ENCODE measurements around the gene SPINT2. TPM values are rescaled to one million over a fixed set of nuclear protein-coding genes. Genes with fewer than 3 reads are reported as not detected.
A peak's percentile ranks its signal among the peaks of the same experiment; 100 is the strongest.
"Not testable (repeated sequence)": the region's sequence is repeated elsewhere in the genome, so short reads cannot be mapped to it uniquely, and the experiment has no call there.

SPINT2 gene
- total RNA-seq, result 52.0 TPM
- 125 TPM for polyA plus RNA-seq

DNA sequence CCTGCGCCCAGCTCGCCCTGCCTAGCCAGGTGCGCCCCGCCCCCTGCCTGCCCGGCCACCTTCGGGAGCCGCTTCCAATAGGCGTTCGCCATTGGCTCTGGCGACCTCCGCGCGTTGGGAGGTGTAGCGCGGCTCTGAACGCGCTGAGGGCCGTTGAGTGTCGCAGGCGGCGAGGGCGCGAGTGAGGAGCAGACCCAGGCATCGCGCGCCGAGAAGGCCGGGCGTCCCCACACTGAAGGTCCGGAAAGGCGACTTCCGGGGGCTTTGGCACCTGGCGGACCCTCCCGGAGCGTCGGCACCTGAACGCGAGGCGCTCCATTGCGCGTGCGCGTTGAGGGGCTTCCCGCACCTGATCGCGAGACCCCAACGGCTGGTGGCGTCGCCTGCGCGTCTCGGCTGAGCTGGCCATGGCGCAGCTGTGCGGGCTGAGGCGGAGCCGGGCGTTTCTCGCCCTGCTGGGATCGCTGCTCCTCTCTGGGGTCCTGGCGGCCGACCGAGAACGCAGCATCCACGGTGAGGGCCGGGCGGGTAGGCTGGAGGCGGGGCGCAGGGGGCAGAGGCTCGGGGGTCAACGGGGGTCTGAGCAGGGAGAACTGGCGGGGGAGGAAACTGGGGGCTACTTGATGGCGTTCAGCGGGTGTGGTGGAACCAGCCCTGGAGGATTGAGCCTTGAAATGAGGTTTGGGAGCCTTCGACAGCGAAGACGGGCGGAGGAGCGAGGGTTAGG is at the start of gene SPINT2:
Gene SPINT2 (plus strand): TSS at position 88 of the 727 bp plus-strand sequence. CDS start 320 bp downstream, at position 408.
- Histone ChIP-seq H3K27ac (ENCODE audit: low read depth) (peak within 1 kb of the TSS; percentile 73), H3K36me3 (ENCODE audit: insufficient read depth) (no peaks in the 10 kb centered on the region), H3K4me3 (ENCODE audit: low read depth, low read length) (peak within 1 kb of the TSS; percentile 41), H3K4me1 (ENCODE audit: insufficient read depth) (no peaks in the 10 kb centered on the region)
- WGBS, result 8% methylated on average over 78 of the region's 78 CpGs
- no peak for DNase-seq (ENCODE audit: extremely low spot score)

DNA sequence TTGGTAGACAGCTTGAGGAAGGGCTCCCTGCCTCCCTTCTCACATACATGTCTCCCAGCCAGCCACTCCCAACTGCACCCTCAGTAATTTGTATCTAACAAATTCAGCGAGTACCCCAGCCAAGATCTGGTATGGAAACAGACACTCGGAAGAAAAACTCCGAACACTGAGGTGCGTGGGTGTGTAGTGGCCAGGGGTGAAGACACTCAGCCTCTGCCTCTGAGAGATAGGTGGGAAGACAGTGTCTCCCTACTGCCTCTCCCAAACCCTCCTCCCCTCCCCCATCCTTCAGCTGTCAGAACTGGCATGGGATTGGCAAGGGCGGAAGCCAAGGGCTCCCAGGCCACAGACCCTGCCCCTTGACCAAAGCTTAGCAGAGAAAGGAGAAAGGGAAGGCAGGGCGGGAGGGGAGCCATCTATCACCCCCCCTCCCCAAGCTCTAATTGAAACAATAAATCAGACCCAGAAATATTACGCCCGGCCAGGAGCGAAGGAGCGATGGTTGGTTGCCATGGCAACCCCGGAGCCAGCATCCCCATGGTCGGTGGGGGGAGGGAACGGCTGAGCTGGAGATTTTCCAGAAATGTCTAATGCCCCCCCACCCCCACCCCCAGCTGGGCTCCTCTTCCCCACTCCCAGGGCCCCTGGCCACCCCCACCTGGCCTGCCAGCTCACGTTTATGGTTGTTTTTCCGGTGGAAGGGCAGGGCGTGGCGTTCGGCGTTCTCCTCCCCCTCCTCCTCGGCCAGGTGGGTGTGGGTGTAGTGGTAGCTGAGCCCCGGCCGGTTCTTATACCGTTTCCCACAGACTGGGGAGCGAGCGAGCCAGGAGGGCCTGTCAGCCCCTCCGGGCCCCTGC is 47.4 kb upstream of the SPINT2 start:
- no peak for DNase-seq (ENCODE audit: extremely low spot score)
- H3K36me3 ChIP-seq (ENCODE audit: insufficient read depth), result no peaks in the 10 kb centered on the region
- H3K4me1 ChIP-seq (ENCODE audit: insufficient read depth), result no peaks in the 10 kb centered on the region
- 56% methylated on average over 26 of the region's 26 CpGs for WGBS
- H3K27ac ChIP-seq (ENCODE audit: low read depth), result no peak overlapping the region
- no peak overlapping the region for H3K4me3 ChIP-seq (ENCODE audit: low read depth, low read length)

DNA sequence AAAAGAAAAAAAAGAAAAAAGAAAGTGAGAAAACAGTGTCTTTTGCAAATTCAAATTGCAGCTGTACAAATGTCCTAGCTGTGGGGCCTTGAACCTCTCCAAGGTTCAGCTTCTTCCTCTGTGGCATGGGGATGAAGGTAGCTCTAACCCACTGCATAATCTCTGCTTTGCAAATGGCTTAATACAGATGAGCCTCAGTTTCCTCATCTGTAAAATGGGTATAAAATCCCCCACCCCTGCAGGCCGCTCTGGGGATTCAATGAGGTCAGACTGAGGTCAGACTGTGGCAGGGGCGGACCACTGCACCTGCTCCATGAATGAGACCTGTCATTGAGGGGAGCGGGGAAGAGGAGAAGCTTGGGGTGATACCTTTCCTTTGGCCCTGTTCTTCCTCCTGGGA is 46.2 kb upstream of the SPINT2 start:
- no peak for DNase-seq (ENCODE audit: extremely low spot score)
- no peaks in the 10 kb centered on the region for H3K4me1 ChIP-seq (ENCODE audit: insufficient read depth)
- WGBS, result 97% methylated on average over 3 of the region's 3 CpGs
- no peaks in the 10 kb centered on the region for H3K36me3 ChIP-seq (ENCODE audit: insufficient read depth)
- H3K4me3 ChIP-seq (ENCODE audit: low read depth, low read length), result no peak overlapping the region
- no peak overlapping the region for H3K27ac ChIP-seq (ENCODE audit: low read depth)

DNA sequence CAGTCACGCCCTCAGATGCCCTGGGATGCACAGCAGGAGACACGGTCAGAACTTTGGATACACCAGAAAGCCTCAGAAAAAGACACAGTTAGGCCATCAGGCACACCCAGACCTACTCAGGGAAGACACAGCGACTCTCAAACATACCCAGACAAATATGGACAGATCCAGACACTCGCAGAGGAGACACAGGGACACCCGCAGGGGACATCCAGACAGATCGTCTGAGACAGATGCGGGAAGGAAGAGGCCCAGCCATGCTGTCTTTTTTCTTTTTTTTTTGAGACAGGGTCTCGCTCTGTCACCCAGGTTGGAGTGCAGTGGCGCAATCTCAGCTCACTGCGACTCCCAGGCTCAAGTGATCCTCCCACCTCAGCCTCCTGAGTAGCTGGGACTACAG is 45.2 kb upstream of the SPINT2 start:
- Histone ChIP-seq H3K4me3 (ENCODE audit: low read depth, low read length) (no peak overlapping the region), H3K4me1 (ENCODE audit: insufficient read depth) (no peaks in the 10 kb centered on the region), H3K36me3 (ENCODE audit: insufficient read depth) (no peaks in the 10 kb centered on the region), H3K27ac (ENCODE audit: low read depth) (no peak overlapping the region)
- DNase-seq (ENCODE audit: extremely low spot score), result no peak
- 91% methylated on average over 10 of the region's 10 CpGs for WGBS

DNA sequence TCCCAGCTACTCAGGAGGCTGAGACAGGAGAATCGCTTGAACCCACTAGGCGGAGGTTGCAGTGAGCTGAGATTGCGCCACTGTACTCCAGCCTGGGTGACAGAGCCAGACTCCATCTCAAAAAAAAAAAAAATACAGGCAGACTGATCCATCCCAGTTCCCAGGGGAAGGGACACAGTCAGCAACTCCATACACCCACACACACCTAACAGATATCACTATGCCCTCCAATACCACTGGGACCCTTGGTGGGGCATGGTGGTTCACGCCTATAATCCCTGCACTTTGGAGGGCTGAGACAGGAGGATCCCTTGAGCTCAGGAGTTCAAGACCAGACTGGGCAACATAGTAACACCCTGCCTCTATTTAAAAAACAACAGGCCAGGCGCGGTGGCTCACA is 43.0 kb upstream of the SPINT2 start:
- no peaks in the 10 kb centered on the region for H3K36me3 ChIP-seq (ENCODE audit: insufficient read depth)
- no peak for DNase-seq (ENCODE audit: extremely low spot score)
- no peaks in the 10 kb centered on the region for H3K4me1 ChIP-seq (ENCODE audit: insufficient read depth)
- WGBS, result 96% methylated on average over 6 of the region's 6 CpGs
- H3K27ac ChIP-seq (ENCODE audit: low read depth), result no peak overlapping the region
- no peak overlapping the region for H3K4me3 ChIP-seq (ENCODE audit: low read depth, low read length)

GRCh38 chr19:38221919-38222830 is 42.2 kb upstream of the SPINT2 start:
- WGBS, result 60% methylated on average over 64 of the region's 64 CpGs
- DNase-seq (ENCODE audit: extremely low spot score), result no peak
- H3K36me3 ChIP-seq (ENCODE audit: insufficient read depth), result no peaks in the 10 kb centered on the region
- no peak overlapping the region for H3K4me3 ChIP-seq (ENCODE audit: low read depth, low read length)
- no peak overlapping the region for H3K27ac ChIP-seq (ENCODE audit: low read depth)
- no peaks in the 10 kb centered on the region for H3K4me1 ChIP-seq (ENCODE audit: insufficient read depth)

DNA sequence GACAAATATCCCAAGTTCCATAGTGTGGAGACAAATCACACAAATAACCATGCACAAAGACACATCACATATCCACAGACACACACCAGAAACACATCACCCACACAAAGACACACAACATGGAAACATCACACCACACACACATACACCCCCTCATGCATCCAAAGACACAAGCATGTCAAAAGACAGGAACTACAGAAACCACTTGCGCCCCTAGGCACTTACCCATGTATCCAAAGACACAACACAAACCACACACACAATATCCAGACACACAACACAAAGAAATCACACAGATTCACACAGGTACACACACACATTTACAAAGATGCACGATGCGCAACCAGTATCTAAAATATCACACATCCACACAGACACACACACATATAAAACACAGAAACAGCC is 41.3 kb upstream of the SPINT2 start:
- Histone ChIP-seq H3K36me3 (ENCODE audit: insufficient read depth) (no peaks in the 10 kb centered on the region), H3K27ac (ENCODE audit: low read depth) (no peak overlapping the region), H3K4me3 (ENCODE audit: low read depth, low read length) (no peak overlapping the region), H3K4me1 (ENCODE audit: insufficient read depth) (no peaks in the 10 kb centered on the region)
- DNase-seq (ENCODE audit: extremely low spot score), result no peak
- WGBS, result 97% methylated on average over 3 of the region's 3 CpGs

DNA sequence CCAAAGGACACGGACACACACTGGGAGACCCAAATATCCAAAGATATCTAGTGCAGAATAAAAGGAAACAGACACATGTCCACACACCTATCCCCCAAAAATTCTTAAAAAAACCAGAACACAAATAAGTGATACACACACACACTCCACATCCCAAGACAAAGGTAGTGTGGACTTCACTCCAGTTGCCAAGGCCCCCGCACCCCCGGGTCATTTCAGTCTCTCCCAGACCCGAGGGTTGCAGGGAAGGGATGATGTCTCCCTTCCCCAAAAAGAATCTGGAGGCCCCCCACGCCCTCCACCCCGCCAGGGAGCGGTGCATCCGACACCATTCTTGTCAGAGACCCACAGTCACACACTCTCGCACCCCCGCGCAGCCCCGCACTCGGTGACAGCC is 40.8 kb upstream of the SPINT2 start:
- no peak for DNase-seq (ENCODE audit: extremely low spot score)
- Histone ChIP-seq H3K36me3 (ENCODE audit: insufficient read depth) (no peaks in the 10 kb centered on the region), H3K4me1 (ENCODE audit: insufficient read depth) (no peaks in the 10 kb centered on the region), H3K4me3 (ENCODE audit: low read depth, low read length) (peak overlapping the region; percentile 34), H3K27ac (ENCODE audit: low read depth) (no peak overlapping the region)
- WGBS, result 11% methylated on average over 13 of the region's 13 CpGs

GRCh38 chr19:38224014-38224862 is 40.1 kb upstream of the SPINT2 start, which contains the start of gene DPF1:
TSS of gene DPF1 (minus strand) at chr19:38224222. CDS start at chr19:38224142, 80 bp downstream.
- H3K27ac ChIP-seq (ENCODE audit: low read depth), result no peak within 1 kb of the TSS
- DNase-seq (ENCODE audit: extremely low spot score), result no peak
- H3K4me3 ChIP-seq (ENCODE audit: low read depth, low read length), result peak within 1 kb of the TSS; percentile 34
- 3% methylated on average over 61 of the region's 61 CpGs for WGBS
- no peaks in the 10 kb centered on the region for H3K36me3 ChIP-seq (ENCODE audit: insufficient read depth)
- peaks cover 3% of the 10 kb centered on the region for H3K4me1 ChIP-seq (ENCODE audit: insufficient read depth)

- WGBS, result 94% methylated on average over 6 of the region's 6 CpGs
- DNase-seq (ENCODE audit: extremely low spot score); H3K4me3 ChIP-seq (ENCODE audit: low read depth, low read length); H3K4me1 ChIP-seq (ENCODE audit: insufficient read depth); H3K27ac ChIP-seq (ENCODE audit: low read depth); H3K36me3 ChIP-seq (ENCODE audit: insufficient read depth): not testable (repeated sequence)
Measured at GRCh38 chr19:38224863-38225218, 39.5 kb upstream of the SPINT2 start.

DNA sequence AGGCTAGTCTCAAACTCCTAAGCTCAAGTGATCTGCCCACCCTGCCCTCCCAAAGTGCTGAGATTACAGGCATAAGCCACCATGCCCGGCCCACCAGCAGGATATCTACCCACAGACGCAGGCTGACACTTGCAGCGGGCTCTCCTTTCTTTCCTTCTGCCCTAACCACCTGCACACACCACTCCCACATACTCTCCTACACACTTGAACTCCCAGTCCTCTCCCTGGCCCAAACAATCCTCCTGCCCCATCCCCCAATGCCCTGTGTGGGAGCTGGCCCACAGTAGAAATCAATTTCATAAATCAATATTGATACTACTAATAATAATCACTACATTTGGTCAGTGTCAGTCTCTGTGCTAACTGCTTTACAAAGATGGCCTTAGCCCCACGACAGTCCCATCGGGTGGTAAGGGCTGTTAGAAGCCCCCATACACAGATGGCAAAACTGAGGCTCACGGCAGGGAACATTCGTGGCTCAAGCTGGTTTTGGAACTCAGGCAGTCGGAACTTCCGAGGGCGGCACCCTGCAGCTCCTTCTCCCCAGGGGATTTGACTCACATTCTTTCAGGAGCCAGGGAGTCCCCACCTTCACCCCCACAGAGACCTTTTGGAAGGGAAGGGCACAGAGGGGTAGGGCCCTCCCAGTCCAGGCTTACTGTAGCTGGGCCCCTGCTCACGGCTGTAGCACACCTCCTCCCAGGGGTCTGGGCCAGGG is 36.9 kb upstream of the SPINT2 start:
- no peak overlapping the region for H3K27ac ChIP-seq (ENCODE audit: low read depth)
- WGBS, result 73% methylated on average over 11 of the region's 11 CpGs
- H3K4me1 ChIP-seq (ENCODE audit: insufficient read depth), result peaks cover 3% of the 10 kb centered on the region
- H3K36me3 ChIP-seq (ENCODE audit: insufficient read depth), result no peaks in the 10 kb centered on the region
- H3K4me3 ChIP-seq (ENCODE audit: low read depth, low read length), result no peak overlapping the region
- no peak for DNase-seq (ENCODE audit: extremely low spot score)

- H3K36me3 ChIP-seq (ENCODE audit: insufficient read depth), result no peaks in the 10 kb centered on the region
- peak overlapping the region; percentile 6 for H3K4me3 ChIP-seq (ENCODE audit: low read depth, low read length)
- 19% methylated on average over 16 of the region's 16 CpGs for whole genome bisulfite sequencing
- no peak overlapping the region for H3K27ac ChIP-seq (ENCODE audit: low read depth)
- DNase-seq (ENCODE audit: extremely low spot score), result no peak
- H3K4me1 ChIP-seq (ENCODE audit: insufficient read depth), result peaks cover 3% of the 10 kb centered on the region
Measured at GRCh38 chr19:38228005-38228377, 36.4 kb upstream of the SPINT2 start.

Measured in urinary bladder (tissue), 4 donors.